ENCODE results near the gene ZNF225.

Gene ZNF225

GRCh38 chr19:44071824-44072542 lies 41.2 kb upstream of the ZNF225 start, which contains the start of gene ZNF284 (continued):
- TF ChIP-seq REST (tag by site-specific recombination; IDR thresholded peaks at IDR 0.05) (0 out of 2 replicates have a peak, but pooled peaks have one; percentile 69), EGR2 (tag by site-specific recombination; IDR thresholded peaks at IDR 0.05; ENCODE audit: low read depth) (peak; percentile 69), ZNF391 (tag by site-specific recombination; IDR thresholded peaks at IDR 0.05; ENCODE audit: borderline replicate concordance, low read depth) (peak; percentile 94; the same call in 1 of the 2 replicates), ZNF16 (tag by site-specific recombination; IDR thresholded peaks at IDR 0.05; ENCODE audit: low read depth) (no peak; the same call in 1 of the 2 replicates), ZNF558 (tag by site-specific recombination; IDR thresholded peaks at IDR 0.05) (peak; percentile 29; the same call in 1 of the 2 replicates), ZBTB7A (tag by site-specific recombination; IDR thresholded peaks at IDR 0.05; ENCODE audit: low read depth) (peak; percentile 100), ZNF510 (tag by site-specific recombination; IDR thresholded peaks at IDR 0.05; ENCODE audit: insufficient replicate concordance) (no peak), INSM2 (tag by site-specific recombination; IDR thresholded peaks at IDR 0.05) (peak; percentile 54), MEIS1 (CRISPR knock-in tag; IDR thresholded peaks at IDR 0.05; ENCODE audit: borderline replicate concordance) (no peak), ZNF10 (tag by site-specific recombination; IDR thresholded peaks at IDR 0.05) (no peak; the same call in 1 of the 2 replicates), ZNF138 (tag by site-specific recombination; IDR thresholded peaks at IDR 0.05; ENCODE audit: borderline replicate concordance) (peak; percentile 33; the same call in 1 of the 2 replicates), ZNF660 (tag by site-specific recombination; IDR thresholded peaks at IDR 0.05) (peak; percentile 90), GLI2 (tag by site-specific recombination; IDR thresholded peaks at IDR 0.05; ENCODE audit: borderline replicate concordance, low read depth) (no peak), ZNF585B (tag by site-specific recombination; IDR thresholded peaks at IDR 0.05) (no peak), KLF7 (tag by site-specific recombination; IDR thresholded peaks at IDR 0.05; ENCODE audit: borderline replicate concordance) (no peak), PRDM4 (tag by site-specific recombination; IDR thresholded peaks at IDR 0.05) (peak; percentile 51; the same call in 1 of the 2 replicates), ZNF777 (tag by site-specific recombination; IDR thresholded peaks at IDR 0.05; ENCODE audit: borderline replicate concordance) (no peak; the same call in 1 of the 2 replicates), ZNF140 (tag by site-specific recombination; IDR thresholded peaks at IDR 0.05) (no peak), SP3 (tag by site-specific recombination; IDR thresholded peaks at IDR 0.05) (peak; percentile 90), ZNF561 (tag by site-specific recombination; IDR thresholded peaks at IDR 0.05; ENCODE audit: borderline replicate concordance) (peak; percentile 80; the same call in 1 of the 2 replicates), ZNF148 (tag by site-specific recombination; IDR thresholded peaks at IDR 0.05; ENCODE audit: borderline replicate concordance) (no peak), ZNF404 (tag by site-specific recombination; IDR thresholded peaks at IDR 0.05) (no peak), KLF16 (tag by site-specific recombination; IDR thresholded peaks at IDR 0.05) (peak; percentile 95), ZNF221 (tag by site-specific recombination; IDR thresholded peaks at IDR 0.05; ENCODE audit: borderline replicate concordance) (0 out of 2 replicates have a peak, but pooled peaks have one; percentile 77), ZNF2 (tag by site-specific recombination; IDR thresholded peaks at IDR 0.05) (peak; percentile 99)

All from HEK293 (cell line).